GM18526 (cell line): ENCODE measurements around the gene GGNBP2.
A peak's percentile ranks its signal among the peaks of the same experiment; 100 is the strongest.

Experiments used
- POLR2A ChIP-seq: IDR thresholded peaks from 3 replicates; pipeline ENCODE4 v1.6.1; 2011; ENCODE audit not compliant: insufficient read length; ENCODE audit errors: extremely low read depth

GGNBP2 gene

GRCh38 chr17:36544307-36545076, at the start of gene GGNBP2:
GGNBP2 (plus strand) TSS chr17:36544919; CDS start chr17:36545725, 806 bp downstream.
- TF ChIP-seq POLR2A, result peak; percentile 89

- TF ChIP-seq POLR2A, result no peak
Measured at GRCh38 chr17:36495076-36495578, 49.6 kb upstream of the GGNBP2 start.

GRCh38 chr17:36496018-36496789, 48.5 kb upstream of the GGNBP2 start:
- no peak for TF ChIP-seq POLR2A

- TF ChIP-seq POLR2A, result no peak
Measured at GRCh38 chr17:36498155-36498554, 46.6 kb upstream of the GGNBP2 start.

GRCh38 chr17:36498560-36499300, 46.0 kb upstream of the GGNBP2 start:
- TF ChIP-seq POLR2A, result no peak

- TF ChIP-seq POLR2A, result no peak
Measured at GRCh38 chr17:36500745-36501225, 43.9 kb upstream of the GGNBP2 start.

GRCh38 chr17:36501351-36501750, 43.4 kb upstream of the GGNBP2 start:
- TF ChIP-seq POLR2A, result no peak

- TF ChIP-seq POLR2A, result no peak
Measured at GRCh38 chr17:36501963-36502362, 42.8 kb upstream of the GGNBP2 start.

- no peak for TF ChIP-seq POLR2A
Measured at GRCh38 chr17:36503456-36504155, 41.1 kb upstream of the GGNBP2 start.

- TF ChIP-seq POLR2A, result no peak
Measured at GRCh38 chr17:36504156-36504545, 40.6 kb upstream of the GGNBP2 start.

- no peak for TF ChIP-seq POLR2A
Measured at GRCh38 chr17:36505171-36505570, 39.5 kb upstream of the GGNBP2 start.

- no peak for TF ChIP-seq POLR2A
Measured at GRCh38 chr17:36506249-36506826, 38.4 kb upstream of the GGNBP2 start.

GRCh38 chr17:36506831-36507230, 37.9 kb upstream of the GGNBP2 start:
- TF ChIP-seq POLR2A, result no peak

- no peak for TF ChIP-seq POLR2A
Measured at GRCh38 chr17:36507266-36507665, 37.5 kb upstream of the GGNBP2 start.
